Nephron (organoid): ENCODE results near the gene ARHGAP23.

Experiments used
- H3K27ac Mint-ChIP-seq, 3 experiments: 2 replicates each; pipeline ENCODE4 v1.8.0; 2020; ENCODE audit warnings: mixed read lengths in 3 of 3, mild to moderate bottlenecking in 2 of 3, moderate library complexity in 1 of 3
- H3K27me3 Mint-ChIP-seq: 2 replicates; pipeline ENCODE4 v1.8.0; 2021; ENCODE audit warnings: low read depth, mild to moderate bottlenecking, moderate library complexity, mixed read lengths
- H3K36me3 Mint-ChIP-seq: 2 replicates; pipeline ENCODE4 v1.8.0; 2020; ENCODE audit warnings: low read depth, mixed read lengths
- H3K4me1 Mint-ChIP-seq: 2 replicates; pipeline ENCODE4 v1.8.0; 2020; ENCODE audit warnings: mixed read lengths
- H3K4me3 Mint-ChIP-seq, 3 experiments: 2 replicates each; pipeline ENCODE4 v1.8.0; 2020; ENCODE audit warnings: mild to moderate bottlenecking in 3 of 3, mixed read lengths in 3 of 3, moderate library complexity in 2 of 3
- H3K9me3 Mint-ChIP-seq: 2 replicates; pipeline ENCODE4 v1.8.0; 2020; ENCODE audit warnings: mixed read lengths
- TF ChIP-seq, protein P1 (sequence below), 3 experiments: fragments of 200-600 bp; sonication (generic); IDR thresholded peaks; one replicate each; pipeline ENCODE4 v1.5.0; 2021; ENCODE audit warnings: antibody characterized with exemption in 3 of 3; ENCODE audit not compliant: unreplicated experiment in 3 of 3

ARHGAP23 gene

DNA sequence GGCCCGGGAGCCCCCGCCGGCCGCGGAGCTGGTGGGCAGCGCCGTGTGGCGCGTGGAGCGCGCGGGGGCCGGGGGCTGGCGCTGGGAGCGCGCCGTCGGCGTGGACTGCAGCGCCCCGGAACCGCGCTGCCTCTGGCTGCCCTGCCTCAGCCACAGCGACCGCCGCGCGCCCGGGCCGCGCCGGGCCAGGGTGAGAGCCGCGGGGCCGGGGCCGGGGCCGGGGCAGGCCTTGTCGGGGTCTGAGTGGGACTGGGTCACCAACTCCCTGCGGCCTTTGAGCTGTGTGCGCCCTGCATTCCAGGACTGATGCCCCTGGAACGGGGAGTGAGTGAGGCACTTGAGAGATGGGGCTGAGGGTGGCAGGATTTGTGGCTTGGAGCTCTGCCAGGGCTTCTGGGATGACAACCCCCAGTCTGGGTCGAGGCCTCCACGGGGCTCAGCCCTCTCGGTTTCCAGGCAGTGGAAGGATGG, 25.7 kb downstream of the ARHGAP23 start:
- no peaks in the 10 kb centered on the region for H3K9me3 Mint-ChIP-seq
- peak overlapping the region; percentile 80 to 88 (median 84) for H3K4me3 Mint-ChIP-seq
- H3K27me3 Mint-ChIP-seq: peaks cover 25% of the 10 kb centered on the region
- TF ChIP-seq, protein P1, sequence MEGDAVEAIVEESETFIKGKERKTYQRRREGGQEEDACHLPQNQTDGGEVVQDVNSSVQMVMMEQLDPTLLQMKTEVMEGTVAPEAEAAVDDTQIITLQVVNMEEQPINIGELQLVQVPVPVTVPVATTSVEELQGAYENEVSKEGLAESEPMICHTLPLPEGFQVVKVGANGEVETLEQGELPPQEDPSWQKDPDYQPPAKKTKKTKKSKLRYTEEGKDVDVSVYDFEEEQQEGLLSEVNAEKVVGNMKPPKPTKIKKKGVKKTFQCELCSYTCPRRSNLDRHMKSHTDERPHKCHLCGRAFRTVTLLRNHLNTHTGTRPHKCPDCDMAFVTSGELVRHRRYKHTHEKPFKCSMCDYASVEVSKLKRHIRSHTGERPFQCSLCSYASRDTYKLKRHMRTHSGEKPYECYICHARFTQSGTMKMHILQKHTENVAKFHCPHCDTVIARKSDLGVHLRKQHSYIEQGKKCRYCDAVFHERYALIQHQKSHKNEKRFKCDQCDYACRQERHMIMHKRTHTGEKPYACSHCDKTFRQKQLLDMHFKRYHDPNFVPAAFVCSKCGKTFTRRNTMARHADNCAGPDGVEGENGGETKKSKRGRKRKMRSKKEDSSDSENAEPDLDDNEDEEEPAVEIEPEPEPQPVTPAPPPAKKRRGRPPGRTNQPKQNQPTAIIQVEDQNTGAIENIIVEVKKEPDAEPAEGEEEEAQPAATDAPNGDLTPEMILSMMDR (IDR thresholded peaks at IDR 0.05; ENCODE audit: unreplicated experiment in 3 of 3): no peak
- peak overlapping the region; percentile 14 to 65 (median 53) for H3K27ac Mint-ChIP-seq
- H3K4me1 Mint-ChIP-seq: peaks cover 72% of the 10 kb centered on the region
- no peaks in the 10 kb centered on the region for H3K36me3 Mint-ChIP-seq

DNA sequence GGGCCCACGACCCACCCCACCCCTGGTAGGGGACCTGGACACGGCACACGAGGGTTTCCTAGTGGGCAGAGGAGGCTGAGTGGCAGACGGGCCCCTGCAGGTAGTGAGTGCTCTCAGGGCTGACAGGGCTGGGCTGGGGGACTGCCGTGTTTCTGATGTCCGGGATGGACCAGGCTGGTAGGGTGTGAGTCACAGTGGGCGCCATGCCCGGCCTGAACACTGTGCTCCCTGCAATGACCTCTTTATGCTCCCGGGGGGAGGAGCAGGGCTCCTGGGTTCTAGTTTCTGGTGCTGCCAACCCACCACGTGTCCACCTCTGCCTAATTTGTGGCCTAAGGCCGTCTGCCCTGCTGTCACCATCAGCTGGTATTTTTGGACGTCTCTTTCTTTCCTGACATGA, 26.3 kb downstream of the ARHGAP23 start:
- Mint-ChIP-seq H3K27me3 (peaks cover 25% of the 10 kb centered on the region), H3K27ac (peak overlapping the region; percentile 65 to 87 (median 77)), H3K4me3 (peak overlapping the region; percentile 80 to 88 (median 84)), H3K9me3 (no peaks in the 10 kb centered on the region), H3K36me3 (no peaks in the 10 kb centered on the region), H3K4me1 (peaks cover 71% of the 10 kb centered on the region)
- TF ChIP-seq, protein P1 (IDR thresholded peaks at IDR 0.05; ENCODE audit: unreplicated experiment in 3 of 3): no peak

DNA sequence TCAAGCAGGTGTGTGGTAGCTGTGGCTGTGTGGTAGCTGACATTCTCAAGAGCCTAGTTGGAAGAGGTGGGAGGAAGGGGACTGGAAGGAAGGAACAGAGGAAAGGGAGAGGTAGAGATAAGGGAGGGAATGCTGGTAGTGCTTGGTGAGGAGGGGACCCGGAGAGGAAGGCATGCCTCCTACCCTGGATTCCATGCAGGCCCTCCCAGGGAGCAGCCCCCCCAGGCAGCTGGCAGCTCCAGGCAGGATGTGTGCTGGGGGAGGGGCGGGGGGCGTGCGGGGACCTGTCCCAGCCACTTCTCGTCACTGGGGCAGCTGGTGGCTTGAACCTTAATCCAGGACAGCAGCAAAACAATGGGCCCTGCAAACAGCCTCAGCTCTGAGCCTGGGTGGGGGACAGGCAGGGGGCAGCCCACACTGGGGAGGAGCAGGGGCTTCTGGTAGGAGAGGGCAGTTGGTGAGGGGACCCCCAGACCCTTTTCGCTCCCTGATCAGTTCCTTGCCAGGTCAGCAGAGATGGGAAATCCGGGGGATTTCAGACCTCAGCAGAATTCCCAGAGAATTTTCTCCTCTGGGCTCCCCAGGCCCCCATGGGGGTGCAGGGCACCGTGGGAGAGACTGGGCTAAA, 27.1 kb downstream of the ARHGAP23 start:
- TF ChIP-seq, protein P1 (IDR thresholded peaks at IDR 0.05; ENCODE audit: unreplicated experiment in 3 of 3): no peak
- Mint-ChIP-seq H3K4me3 (peak overlapping the region; percentile 80 to 88 (median 84)), H3K9me3 (no peaks in the 10 kb centered on the region)

DNA sequence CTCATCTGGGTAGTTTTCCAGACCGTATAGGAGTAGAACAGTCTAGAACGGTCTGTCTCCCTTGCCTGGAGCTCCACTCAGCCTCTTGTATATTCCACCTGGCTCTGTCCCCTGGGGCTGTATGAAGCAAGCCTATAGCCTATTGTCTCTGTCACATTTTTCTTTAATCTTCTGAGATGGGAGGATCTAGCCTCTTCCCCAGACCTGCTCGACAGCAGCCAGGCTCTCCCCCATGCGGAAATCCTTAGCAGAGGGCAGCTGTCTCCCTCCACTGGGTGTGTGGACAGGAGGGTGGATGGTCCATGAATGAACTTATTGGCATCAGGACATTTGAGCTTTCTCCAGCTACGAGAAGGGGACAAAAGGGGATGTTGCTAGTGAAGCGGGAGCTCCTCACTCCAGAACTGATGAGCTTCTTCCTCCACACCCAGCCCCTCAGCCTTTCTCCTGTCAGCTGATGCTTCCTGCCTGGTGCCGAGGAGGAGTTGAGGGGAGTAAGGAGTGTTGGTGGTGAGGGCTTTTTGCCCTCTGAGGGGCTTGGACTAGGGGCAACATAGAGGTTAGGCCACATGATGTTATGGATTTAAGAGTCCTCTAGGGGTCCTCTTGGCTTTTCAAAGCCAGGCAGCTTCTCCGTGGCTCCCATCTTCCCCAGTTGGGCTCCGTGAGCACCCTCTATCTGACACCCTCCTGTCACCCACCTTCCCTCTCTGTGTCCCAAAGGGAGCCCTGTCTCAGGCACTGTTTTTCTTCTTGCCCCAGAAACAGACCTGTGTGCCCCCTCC, 28.0 kb downstream of the ARHGAP23 start:
- Mint-ChIP-seq H3K27me3 (peaks cover 25% of the 10 kb centered on the region), H3K4me1 (peaks cover 63% of the 10 kb centered on the region), H3K36me3 (no peaks in the 10 kb centered on the region), H3K27ac (peak overlapping the region; percentile 80 to 87 (median 81)), H3K4me3 (peak overlapping the region; percentile 65 to 84 (median 74)), H3K9me3 (no peaks in the 10 kb centered on the region)
- TF ChIP-seq, protein P1 (IDR thresholded peaks at IDR 0.05; ENCODE audit: unreplicated experiment in 3 of 3): peak in 2 of 3 experiments; percentile 12 to 21

More for the DNA sequence above, 27.1 kb downstream of the ARHGAP23 start:
- H3K4me1 Mint-ChIP-seq: peaks cover 70% of the 10 kb centered on the region
- peak overlapping the region; percentile 80 to 87 (median 81) for H3K27ac Mint-ChIP-seq
- H3K36me3 Mint-ChIP-seq: no peaks in the 10 kb centered on the region
- peaks cover 25% of the 10 kb centered on the region for H3K27me3 Mint-ChIP-seq

DNA sequence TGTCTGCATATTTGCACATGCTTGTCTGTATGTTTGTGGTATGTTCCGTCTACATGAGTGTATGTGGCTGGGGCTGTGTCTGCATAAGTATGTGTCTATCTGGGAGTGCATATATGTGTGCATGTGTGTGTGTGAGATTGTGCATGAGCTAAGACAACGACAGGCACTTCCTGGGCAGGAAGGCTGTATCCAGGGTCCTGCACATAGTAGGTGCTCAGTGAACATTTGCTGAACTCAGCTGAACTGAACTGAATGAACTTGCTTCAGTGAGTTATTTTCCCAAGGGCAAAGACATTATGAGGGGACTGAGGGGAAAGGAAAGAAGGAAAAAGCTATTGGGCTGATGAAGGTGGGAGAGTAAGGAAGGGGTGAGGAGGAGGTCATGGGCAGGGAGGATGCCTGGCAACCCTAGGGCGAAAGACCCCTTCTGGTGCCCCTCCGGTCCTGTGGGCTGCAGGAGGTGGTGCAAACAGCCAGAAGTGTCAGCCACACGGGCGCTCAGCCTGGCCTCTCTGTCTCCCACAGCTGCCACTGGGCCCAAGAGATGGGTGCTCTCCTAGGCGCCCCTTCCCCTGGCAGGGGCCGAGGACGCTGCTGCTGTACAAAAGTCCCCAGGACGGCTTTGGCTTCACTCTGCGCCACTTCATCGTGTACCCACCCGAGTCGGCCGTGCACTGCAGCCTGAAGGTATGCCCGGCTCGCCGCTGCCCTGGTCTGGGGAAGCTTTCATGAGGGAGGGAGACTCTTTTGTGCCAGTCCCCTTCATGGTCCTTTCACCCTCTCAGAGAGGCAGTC, 29.5 kb downstream of the ARHGAP23 start:
- H3K4me1 Mint-ChIP-seq: peaks cover 51% of the 10 kb centered on the region
- peaks cover 23% of the 10 kb centered on the region for H3K27me3 Mint-ChIP-seq
- peak overlapping the region in 2 of 3 experiments; percentile 4 to 70 for H3K4me3 Mint-ChIP-seq
- peak overlapping the region in 2 of 3 experiments; percentile 15 to 34 for H3K27ac Mint-ChIP-seq
- no peaks in the 10 kb centered on the region for H3K9me3 Mint-ChIP-seq
- H3K36me3 Mint-ChIP-seq: peaks cover 4% of the 10 kb centered on the region
- TF ChIP-seq, protein P1 (IDR thresholded peaks at IDR 0.05; ENCODE audit: unreplicated experiment in 3 of 3): no peak
